GM12878 (cell line): ENCODE measurements around the gene TARDBP. TPM values are rescaled to one million over a fixed set of nuclear protein-coding genes. Genes with fewer than 3 reads are reported as not detected.

ENCODE experiments used
- ATAC-seq: fragments of 200-7000 bp; cut with Tn5 transposase; 3 replicates; pipeline ENCODE4 v1.9.1; 2020; ENCODE audit warnings: mild to moderate bottlenecking, moderate library complexity
- BruUV-seq: library from RNA; stranded (reverse); fragments of 400-500 nt; replicated peaks from 2 replicates; lab custom pipeline; 2021; lab: Mats Ljungman, UMichigan
- CTCF ChIA-PET: fragments of 300-600 bp; sonication (Branson Sonifier 250); formaldehyde crosslinking; extraction: SDS; loops from one replicate; lab custom pipeline; 2021; ENCODE audit warnings: inconsistent platforms; lab: Yijun Ruan, JAX
- POLR2A ChIA-PET: fragments of 350-600 bp; formaldehyde crosslinking; extraction: SDS; loops from one replicate; lab custom pipeline; 2021; ENCODE audit warnings: inconsistent platforms; lab: Charles Lee
- RAD21 ChIA-PET: fragments of 300-600 bp; sonication (Branson Sonifier 250); formaldehyde crosslinking; loops from one replicate; lab custom pipeline; 2023; ENCODE audit warnings: antibody characterized with exemption; ENCODE audit not compliant: unreplicated experiment; lab: Charles Lee
- SMC1A ChIA-PET: fragments of 300-600 bp; sonication (Branson Sonifier 250); formaldehyde crosslinking; loops from one replicate; lab custom pipeline; 2023; ENCODE audit not compliant: unreplicated experiment, uncharacterized antibody; lab: Charles Lee
- DNase-seq: peaks from one replicate; pipeline ENCODE4 v3.0.0-alpha.2; 2011; ENCODE audit warnings: low read depth, low spot score
- FAIRE-seq: peaks from 3 replicates; lab custom pipeline; 2011; peaks lifted over from hg19 to GRCh38; lab: Jason Lieb, UNC
- H2AFZ ChIP-seq: 2 replicates; pipeline ENCODE4 v1.6.0; 2011; ENCODE audit warnings: low read depth, low read length, control low read depth; ENCODE audit not compliant: control insufficient read depth
- H3K27ac ChIP-seq: 2 replicates; pipeline ENCODE4 v1.5.1; 2011; ENCODE audit warnings: control low read depth; ENCODE audit not compliant: control insufficient read depth, insufficient read depth
- H3K27me3 ChIP-seq, 2 experiments: replicated peaks in 1 of 2; 2 replicates each; pipeline versions ENCODE4 v1.6.0 to v1.6.1; 2011; ENCODE audit warnings: low read length in 1 of 2; ENCODE audit not compliant: control insufficient read depth in 2 of 2, insufficient read depth in 2 of 2
- H3K36me3 ChIP-seq, 2 experiments: 2 replicates each; pipeline ENCODE4 v1.5.1; 2011; ENCODE audit warnings: low read length in 1 of 2; ENCODE audit not compliant: control insufficient read depth in 2 of 2, insufficient read depth in 2 of 2
- H3K4me1 ChIP-seq: 2 replicates; pipeline ENCODE4 v1.6.1; 2011; ENCODE audit warnings: mild to moderate bottlenecking, low read length, moderate library complexity, mixed read lengths; ENCODE audit not compliant: control insufficient read depth, insufficient read depth
- H3K4me2 ChIP-seq: 2 replicates; pipeline ENCODE4 v1.6.0; 2011; ENCODE audit warnings: control low read depth; ENCODE audit not compliant: control insufficient read depth, insufficient read depth
- H3K4me3 ChIP-seq: fragments of 200-600 bp; sonication (generic); 2 replicates; pipeline ENCODE4 v1.5.1; 2016
- H3K79me2 ChIP-seq: 2 replicates; pipeline ENCODE4 v1.6.0; 2011; ENCODE audit warnings: low read length; ENCODE audit not compliant: control insufficient read depth, insufficient read depth
- H3K9ac ChIP-seq: 2 replicates; pipeline ENCODE4 v1.8.0; 2011; ENCODE audit warnings: low read length, control low read depth, mixed read lengths; ENCODE audit not compliant: control insufficient read depth, insufficient read depth
- H3K9me3 ChIP-seq: replicated peaks from 3 replicates; pipeline ENCODE4 v1.5.1; 2011; ENCODE audit warnings: mild to moderate bottlenecking, low read length; ENCODE audit not compliant: control insufficient read depth, insufficient read depth
- H4K20me1 ChIP-seq: 2 replicates; pipeline ENCODE4 v1.6.0; 2011; ENCODE audit not compliant: control insufficient read depth, insufficient read depth
- CHD2 ChIP-seq: IDR thresholded peaks from 2 replicates; pipeline ENCODE4 v1.6.1; 2011; ENCODE audit warnings: low read depth, low read length, improper control_type of control experiment, borderline replicate concordance
- HDAC6 ChIP-seq: fragments of 200-600 bp; sonication (generic); IDR thresholded peaks from one replicate; pipeline ENCODE4 v1.8.0; 2017; ENCODE audit warnings: antibody characterized with exemption; ENCODE audit not compliant: unreplicated experiment
- NFXL1 ChIP-seq: fragments of 450-650 bp; IDR thresholded peaks from 2 replicates; pipeline ENCODE4 v1.6.1; 2017; ENCODE audit warnings: antibody characterized with exemption, mild to moderate bottlenecking, borderline replicate concordance
- PBX3 ChIP-seq: IDR thresholded peaks from 2 replicates; pipeline ENCODE4 v1.6.1; 2011; ENCODE audit warnings: mild to moderate bottlenecking, low read depth, low read length, moderate library complexity; ENCODE audit not compliant: insufficient replicate concordance
- SRF ChIP-seq, 2 experiments: IDR thresholded peaks; 2 replicates each; pipeline ENCODE4 v1.6.1; 2011; ENCODE audit warnings: low read depth in 2 of 2, low read length in 2 of 2, mild to moderate bottlenecking in 1 of 2, moderate library complexity in 1 of 2
- ZZZ3 ChIP-seq: IDR thresholded peaks from 2 replicates; pipeline ENCODE4 v1.6.1; 2011; ENCODE audit warnings: low read depth; ENCODE audit not compliant: control insufficient read depth, insufficient read length
- WGBS: methylation state at CpG from one replicate; pipeline ENCODE4 v1.1.6; 2016; ENCODE audit warnings: low lambda C conversion rate; ENCODE audit not compliant: insufficient replicate concordance, insufficient coverage; ENCODE audit errors: missing lambda C conversion rate; 5-methylcytosine and 5-hydroxymethylcytosine counted together
- in situ Hi-C: fragments of 300-500 bp; cut with MboI; formaldehyde crosslinking; loops from 9 replicates; pipeline ENCODE4 v1.14.3; 2018; ENCODE audit warnings: mixed read lengths
- intact Hi-C: fragments of 100-400 bp; cut with micrococcal nuclease; formaldehyde crosslinking; loops from one replicate; pipeline ENCODE4 v1.14.2; 2022; ENCODE audit not compliant: unreplicated experiment
- polyA plus RNA-seq, 11 experiments: library from polyadenylated mRNA; depleted of rRNA in 4 of 11; unstranded in 6 of 11; stranded (reverse) in 5 of 11; fragments of >200 nt; fragmentation: Nextera tagmentation in 4 of 11; fragmentation: Illumina TruSeq in 1 of 11; extraction: Ambion mirVana in 4 of 11; extraction: Trizol in 1 of 11; gene quantifications; 1 replicate in 1 of 11; 2 replicates in 10 of 11; pipeline versions ENCODE4 v1.2.1 to v1.2.3, GENCODE V29; 2011 to 2016; ENCODE audit warnings: inconsistent platforms in 2 of 11, missing spikeins in 2 of 11, low read depth in 1 of 11
- total RNA-seq, 4 experiments: library from RNA; depleted of rRNA in 3 of 4; stranded (reverse); fragments of >200 nt in 3 of 4; fragmentation: Illumina TruSeq in 1 of 4; extraction: Trizol in 1 of 4; gene quantifications; 2 replicates each; pipeline versions ENCODE4 v1.2.1 to v1.2.3, GENCODE V29; 2013 to 2021

The TARDBP gene
- total and polyA plus RNA-seq, 10 of the 15 experiments (the other 5 are each of a cell fraction or from before 2014, with no cell fraction given), result 55.6 to 318 (median 192) TPM

- TF ChIP-seq ZZZ3, result no peak
- TF ChIP-seq, all 136 proteins: peak for 0
Measured at GRCh38 chr1:11042995-11043874, 30.8 kb downstream of the TARDBP start (continued).

GRCh38 chr1:11044086-11044848 is 31.8 kb downstream of the TARDBP start:
- no TSS peak for BruUV-seq
- FAIRE-seq, result no peak

More at GRCh38 chr1:11044086-11044848, 31.8 kb downstream of the TARDBP start:
- TF ChIP-seq CHD2, result no peak
- TF ChIP-seq PBX3, result no peak
- no peak for TF ChIP-seq HDAC6
- TF ChIP-seq SRF (IDR thresholded peaks at IDR 0.05; ENCODE audit: low read depth in 2 of 2, low read length in 2 of 2), result no peak
- no peak for TF ChIP-seq NFXL1
- TF ChIP-seq, all 136 proteins: peak for 0
- intact Hi-C loops (no loop called here), in situ Hi-C loops (no loop called here)
- ChIA-PET RAD21 (interaction anchor here (0.5 kb wide), 1 partner anchor 605 kb away, joined by 3 read pairs; no protein-coding TSS in a partner anchor), CTCF (no interaction called here), POLR2A (no interaction called here), SMC1A (no interaction called here)
- Histone ChIP-seq H3K79me2 (no peaks in the 10 kb centered on the region), H3K36me3 (no peaks in the 10 kb centered on the region), H3K27me3 (no peaks in the 10 kb centered on the region), H3K9ac (no peak overlapping the region), H3K27ac (no peak overlapping the region), H3K4me2 (no peak overlapping the region), H3K9me3 (no peaks in the 10 kb centered on the region), H3K4me3 (no peak overlapping the region), H2AFZ (no peak overlapping the region), H3K4me1 (no peaks in the 10 kb centered on the region), H4K20me1 (no peaks in the 10 kb centered on the region)
- WGBS, result 35% methylated on average over 14 of the region's 16 CpGs
- DNase-seq (no peak), ATAC-seq (no peak)
